Adrenal gland (tissue), 5 donors: Measurements from ENCODE around the gene HMX2.

Experiments used
- POLR2A ChIP-seq, 2 donors: fragments of 450-650 bp; IDR thresholded peaks; one replicate each; pipeline ENCODE4 v1.6.1; 2017; ENCODE audit warnings: antibody characterized with exemption in 2 of 2, mild to moderate bottlenecking in 2 of 2, moderate library complexity in 1 of 2
- TF ChIP-seq, protein P1 (sequence below), 6 experiments: fragments of 450-650 bp in 4 of 6; fragments of 200-600 bp in 2 of 6; sonication (generic) in 1 of 6; IDR thresholded peaks; 1 replicate in 5 of 6; 2 replicates in 1 of 6; pipeline versions ENCODE4 v1.5.1 to v1.8.0; 2016 to 2021; ENCODE audit warnings: antibody characterized with exemption in 6 of 6, mild to moderate bottlenecking in 2 of 6, moderate library complexity in 1 of 6
- donor health status: DM: no; HTN: no; CAD: no.

DNA sequence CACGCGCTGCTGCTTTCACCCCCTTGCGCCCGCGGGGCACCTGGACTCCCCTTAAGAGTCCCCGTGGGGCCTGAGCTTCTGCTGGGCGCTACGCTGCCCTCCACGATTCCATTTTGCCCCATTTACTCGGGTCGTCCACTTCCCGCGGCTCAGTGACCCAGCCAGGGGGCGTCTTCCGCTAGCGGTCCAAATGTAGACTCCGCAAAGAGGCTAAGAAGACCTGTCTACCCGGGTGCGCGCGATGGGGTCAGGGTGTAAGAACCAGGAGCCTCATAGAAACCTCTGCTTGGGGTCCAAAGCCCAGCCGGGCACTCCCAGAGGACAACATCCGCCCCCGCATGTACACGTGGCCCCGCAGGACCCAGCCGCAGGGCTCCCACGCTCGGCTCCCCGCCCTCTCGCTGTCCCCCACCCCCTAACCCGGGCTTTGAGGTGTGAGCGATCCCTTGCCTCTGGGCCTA, 5.2 kb upstream of the HMX2 start:
- TF ChIP-seq, protein P1, sequence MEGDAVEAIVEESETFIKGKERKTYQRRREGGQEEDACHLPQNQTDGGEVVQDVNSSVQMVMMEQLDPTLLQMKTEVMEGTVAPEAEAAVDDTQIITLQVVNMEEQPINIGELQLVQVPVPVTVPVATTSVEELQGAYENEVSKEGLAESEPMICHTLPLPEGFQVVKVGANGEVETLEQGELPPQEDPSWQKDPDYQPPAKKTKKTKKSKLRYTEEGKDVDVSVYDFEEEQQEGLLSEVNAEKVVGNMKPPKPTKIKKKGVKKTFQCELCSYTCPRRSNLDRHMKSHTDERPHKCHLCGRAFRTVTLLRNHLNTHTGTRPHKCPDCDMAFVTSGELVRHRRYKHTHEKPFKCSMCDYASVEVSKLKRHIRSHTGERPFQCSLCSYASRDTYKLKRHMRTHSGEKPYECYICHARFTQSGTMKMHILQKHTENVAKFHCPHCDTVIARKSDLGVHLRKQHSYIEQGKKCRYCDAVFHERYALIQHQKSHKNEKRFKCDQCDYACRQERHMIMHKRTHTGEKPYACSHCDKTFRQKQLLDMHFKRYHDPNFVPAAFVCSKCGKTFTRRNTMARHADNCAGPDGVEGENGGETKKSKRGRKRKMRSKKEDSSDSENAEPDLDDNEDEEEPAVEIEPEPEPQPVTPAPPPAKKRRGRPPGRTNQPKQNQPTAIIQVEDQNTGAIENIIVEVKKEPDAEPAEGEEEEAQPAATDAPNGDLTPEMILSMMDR (IDR thresholded peaks at IDR 0.05) = no peak
- no peak for TF ChIP-seq POLR2A (IDR thresholded peaks at IDR 0.05)
